K562 (cell line): ENCODE measurements around the gene SLC46A3. TPM values are rescaled to one million over a fixed set of nuclear protein-coding genes. Genes with fewer than 3 reads are reported as not detected.

Source experiments
- ATAC-seq: fragments of 200-7000 bp; cut with Tn5 transposase; 3 replicates; pipeline ENCODE4 v1.9.1; 2020; ENCODE audit warnings: moderate library complexity
- BruUV-seq: library from RNA; stranded (reverse); fragments of 400-500 nt; replicated peaks from 2 replicates; lab custom pipeline; 2021; lab: Mats Ljungman, UMichigan
- CTCF ChIA-PET: fragments of 300-600 bp; formaldehyde crosslinking; extraction: SDS; loops from one replicate; lab custom pipeline; 2021; ENCODE audit warnings: low intra/inter-chr PET ratio; lab: Yijun Ruan, JAX
- POLR2A ChIA-PET: fragments of 300-600, 350-650 bp; sonication (Branson Sonifier 250); formaldehyde crosslinking; extraction: SDS; loops from one replicate; lab custom pipeline; 2021; ENCODE audit warnings: antibody characterized with exemption, inconsistent platforms; lab: Yijun Ruan, JAX
- DNase-seq, 4 experiments: peaks; one replicate each; pipeline versions ENCODE4 v3.0.0 to v3.0.0-alpha.2; 2011 to 2018; ENCODE audit warnings: low spot score in 3 of 4, mixed read lengths in 3 of 4; ENCODE audit errors: extremely low read depth in 1 of 4
- FAIRE-seq: peaks from 2 replicates; lab custom pipeline; 2011; peaks lifted over from hg19 to GRCh38; lab: Jason Lieb, UNC
- H2AFZ ChIP-seq: 2 replicates; pipeline ENCODE4 v1.6.0; 2011; ENCODE audit warnings: low read depth, low read length, control low read depth, inconsistent platforms
- H3K27ac ChIP-seq: fragments of 200-600 bp; 3 replicates; pipeline ENCODE4 v1.8.0; 2011; ENCODE audit warnings: low read depth, mild to moderate bottlenecking, control low read depth, inconsistent platforms, low read length, moderate library complexity, mixed read lengths; ENCODE audit errors: extremely low read depth
- H3K27me3 ChIP-seq, 2 experiments: fragments of 300-600 bp in 1 of 2; 2 replicates in 1 of 2; 3 replicates in 1 of 2; pipeline versions ENCODE4 v1.6.0 to v1.8.0; 2011; ENCODE audit warnings: inconsistent platforms in 2 of 2, low read length in 2 of 2, mild to moderate bottlenecking in 1 of 2, mixed read lengths in 1 of 2, moderate library complexity in 1 of 2; ENCODE audit not compliant: control insufficient read depth in 2 of 2, insufficient read depth in 2 of 2
- H3K36me3 ChIP-seq: fragments of 300-600 bp; 3 replicates; pipeline ENCODE4 v1.8.0; 2011; ENCODE audit warnings: mild to moderate bottlenecking, low read length, inconsistent platforms; ENCODE audit not compliant: control insufficient read depth, insufficient read depth
- H3K4me1 ChIP-seq, 2 experiments: fragments of 200-600 bp in 1 of 2; replicated peaks in 1 of 2; 2 replicates in 1 of 2; 3 replicates in 1 of 2; pipeline versions ENCODE4 v1.5.1 to v1.8.0; 2011; ENCODE audit warnings: inconsistent platforms in 2 of 2, low read length in 2 of 2, mild to moderate bottlenecking in 1 of 2, mixed read lengths in 1 of 2, moderate library complexity in 1 of 2; ENCODE audit not compliant: control insufficient read depth in 2 of 2, insufficient read depth in 2 of 2
- H3K4me2 ChIP-seq: 2 replicates; pipeline ENCODE4 v1.6.1; 2011; ENCODE audit warnings: low read length, control low read depth, inconsistent platforms, mixed read lengths; ENCODE audit not compliant: insufficient read depth
- H3K4me3 ChIP-seq: fragments of 200-600 bp; sonication (generic), shearing (Covaris generic); 2 replicates; pipeline ENCODE4 v1.5.1; 2016; ENCODE audit warnings: control low read depth, inconsistent platforms
- H3K79me2 ChIP-seq: fragments of 200-600 bp; 3 replicates; pipeline ENCODE4 v1.8.0; 2011; ENCODE audit warnings: low read length, inconsistent platforms; ENCODE audit not compliant: control insufficient read depth, insufficient read depth
- H3K9ac ChIP-seq, 2 experiments: 2 replicates each; pipeline versions ENCODE4 v1.6.0 to v1.6.1; 2011; ENCODE audit warnings: low read depth in 2 of 2, low read length in 2 of 2, control low read depth in 1 of 2, inconsistent platforms in 1 of 2, mild to moderate bottlenecking in 1 of 2, mixed read lengths in 1 of 2; ENCODE audit not compliant: insufficient read depth in 1 of 2
- H3K9me1 ChIP-seq: one replicate; pipeline ENCODE4 v1.6.0; 2011; ENCODE audit warnings: inconsistent platforms, mild to moderate bottlenecking, low read length, moderate library complexity; ENCODE audit not compliant: control insufficient read depth, insufficient read depth
- H3K9me3 ChIP-seq: replicated peaks from 2 replicates; pipeline ENCODE4 v1.5.1; 2011; ENCODE audit warnings: low read depth, low read length, inconsistent platforms; ENCODE audit not compliant: control insufficient read depth, insufficient read depth
- H4K20me1 ChIP-seq: replicated peaks from 2 replicates; pipeline ENCODE4 v1.6.1; 2011; ENCODE audit warnings: low read length, inconsistent platforms, mixed read lengths; ENCODE audit not compliant: control insufficient read depth, insufficient read depth
- CEBPG ChIP-seq, 3 experiments: fragments of 200-800 bp in 1 of 3; sonication (Bioruptor generic) in 1 of 3; sonication (generic) in 1 of 3; formaldehyde crosslinking in 1 of 3; IDR thresholded peaks in 2 of 3; conservative IDR thresholded peaks in 1 of 3; 2 replicates each; pipeline versions ENCODE4 v1.6.1 to v1.8.0; 2016 to 2022; ENCODE audit warnings: missing compliant biosample characterization in 2 of 3, missing genetic modification characterization in 2 of 3, mild to moderate bottlenecking in 1 of 3, missing genetic modification reagents in 1 of 3
- HMBOX1 ChIP-seq: sonication (generic); IDR thresholded peaks from 2 replicates; pipeline ENCODE4 v1.6.1; 2016
- MYBL2 ChIP-seq, 2 experiments: fragments of 450-650 bp in 1 of 2; sonication (generic) in 1 of 2; formaldehyde crosslinking in 1 of 2; IDR thresholded peaks; 2 replicates each; pipeline versions ENCODE4 v1.6.1 to v1.8.1; 2017 to 2022; ENCODE audit warnings: borderline replicate concordance in 1 of 2, inconsistent platforms in 1 of 2, low read depth in 1 of 2, mild to moderate bottlenecking in 1 of 2, missing genetic modification reagents in 1 of 2, moderate library complexity in 1 of 2
- PTTG1 ChIP-seq: fragments of 450-650 bp; IDR thresholded peaks from 2 replicates; pipeline ENCODE4 v1.6.1; 2016; ENCODE audit warnings: low read depth, mild to moderate bottlenecking, missing genetic modification characterization, missing compliant biosample characterization
- RAD21 ChIP-seq, 2 experiments: fragments of 250-450 bp in 1 of 2; fragments of 450-650 bp in 1 of 2; sonication (Bioruptor Pico) in 1 of 2; formaldehyde crosslinking in 1 of 2; IDR thresholded peaks in 1 of 2; conservative IDR thresholded peaks in 1 of 2; 2 replicates each; pipeline versions ENCODE4 v1.4.0 to v1.8.0; 2020 to 2022; ENCODE audit warnings: mild to moderate bottlenecking in 2 of 2, moderate library complexity in 1 of 2
- RFX5 ChIP-seq: IDR thresholded peaks from 2 replicates; pipeline ENCODE4 v1.6.1; 2011; ENCODE audit warnings: low read depth, mild to moderate bottlenecking, improper control_type of control experiment, low read length
- SETDB1 ChIP-seq: IDR thresholded peaks from one replicate; pipeline ENCODE4 v1.6.1; 2012; ENCODE audit warnings: low read length, control low read depth, inconsistent platforms
- ZBED1 ChIP-seq: IDR thresholded peaks from 2 replicates; pipeline ENCODE4 v1.6.1; 2014
- ZNF134 ChIP-seq: fragments of 250-450 bp; sonication (Bioruptor Pico); conservative IDR thresholded peaks from 2 replicates; pipeline ENCODE4 v1.4.0; 2020
- ZNF507 ChIP-seq: conservative IDR thresholded peaks from 2 replicates; pipeline ENCODE4 v1.6.1; 2017; ENCODE audit warnings: missing genetic modification characterization, missing compliant biosample characterization
- WGBS: fragments of 100-300 bp; shearing (Covaris generic); methylation state at CpG from one replicate; pipeline ENCODE4 v1.1.6; 2016; ENCODE audit warnings: low coverage, mixed read lengths; ENCODE audit not compliant: insufficient coverage; ENCODE audit errors: missing lambda C conversion rate; 5-methylcytosine and 5-hydroxymethylcytosine counted together
- in situ Hi-C: fragments of 300-500 bp; cut with MboI; formaldehyde crosslinking; loops from 4 replicates; pipeline ENCODE4 v1.15.0; 2018; ENCODE audit warnings: inconsistent platforms, mixed read lengths
- intact Hi-C: fragments of 100-400 bp; cut with micrococcal nuclease; formaldehyde crosslinking; loops from 2 replicates; pipeline ENCODE4 v1.14.2; 2022
- polyA plus RNA-seq, 8 experiments: library from polyadenylated mRNA; depleted of rRNA in 4 of 8; stranded (reverse) in 5 of 8; unstranded in 3 of 8; fragments of >200 nt; fragmentation: Nextera tagmentation in 2 of 8; fragmentation: Illumina TruSeq in 1 of 8; extraction: Ambion mirVana in 2 of 8; extraction: Trizol in 1 of 8; gene quantifications; 2 replicates each; pipeline versions ENCODE4 v1.2.1 to v1.2.3, GENCODE V29; 2011 to 2014; ENCODE audit warnings: inconsistent platforms in 1 of 8, missing spikeins in 1 of 8
- total RNA-seq, 7 experiments: library from RNA; depleted of rRNA in 6 of 7; stranded (reverse); fragments of >200 nt in 6 of 7; fragmentation: Illumina TruSeq in 2 of 7; extraction: Trizol in 2 of 7; gene quantifications; 2 replicates each; pipeline versions ENCODE4 v1.2.1 to v1.2.3, GENCODE V29; 2011 to 2021; ENCODE audit warnings: low replicate concordance in 1 of 7
- TF ChIP-seq, protein P1 (sequence below), 2 experiments: fragments of 200-800 bp in 1 of 2; sonication (Bioruptor generic) in 1 of 2; sonication (generic) in 1 of 2; formaldehyde crosslinking in 1 of 2; IDR thresholded peaks in 1 of 2; conservative IDR thresholded peaks in 1 of 2; 2 replicates each; pipeline versions ENCODE4 v1.5.0 to v1.6.1; 2016 to 2020; ENCODE audit warnings: missing compliant biosample characterization in 1 of 2, missing genetic modification characterization in 1 of 2, missing genetic modification reagents in 1 of 2

SLC46A3 gene
- total and polyA plus RNA-seq, 9 of the 15 experiments (the other 6 are each of a cell fraction or from before 2014, with no cell fraction given) = 0.14 to 1.2 (median 0.51) TPM

- no peaks in the 10 kb centered on the region for H3K27me3 ChIP-seq
- H2AFZ ChIP-seq = no peak overlapping the region
- H3K79me2 ChIP-seq = no peaks in the 10 kb centered on the region
- intact Hi-C loops (no loop called here), in situ Hi-C loops (no loop called here)
- DNase-seq = no peak
- no TSS peak for BruUV-seq
- no peak for ATAC-seq
- no peak overlapping the region for H3K4me3 ChIP-seq
- H3K36me3 ChIP-seq = no peaks in the 10 kb centered on the region
- ChIA-PET POLR2A (no interaction called here), CTCF (no interaction called here)
- H3K4me2 ChIP-seq = no peak overlapping the region
- H3K9me1 ChIP-seq = no peaks in the 10 kb centered on the region
- no peak overlapping the region for H3K27ac ChIP-seq
- H3K9ac ChIP-seq = no peak overlapping the region
- H4K20me1 ChIP-seq = no peaks in the 10 kb centered on the region
- H3K9me3 ChIP-seq = peaks cover 3% of the 10 kb centered on the region
- 46% methylated on average over 3 of the region's 3 CpGs for WGBS
- no peak for FAIRE-seq
- TF ChIP-seq RFX5 = no peak
- TF ChIP-seq SETDB1 = no peak
- no peak for TF ChIP-seq PTTG1
- TF ChIP-seq CEBPG (CRISPR knock-in tag; IDR thresholded peaks at IDR 0.05) = no peak
- TF ChIP-seq CEBPG (tag; conservative IDR thresholded peaks at IDR 0.05 in 1 of 2, IDR thresholded peaks at IDR 0.05 in 1 of 2) = no peak
- no peak for TF ChIP-seq RAD21 (CRISPR knock-in tag; conservative IDR thresholded peaks at IDR 0.05 in 1 of 2, IDR thresholded peaks at IDR 0.05 in 1 of 2)
- no peak for TF ChIP-seq MYBL2 (IDR thresholded peaks at IDR 0.05; ENCODE audit: low read depth)
- TF ChIP-seq MYBL2 (CRISPR knock-in tag; IDR thresholded peaks at IDR 0.05; ENCODE audit: borderline replicate concordance) = no peak
- TF ChIP-seq ZNF507 (tag) = no peak
- no peak for TF ChIP-seq HMBOX1
- no peak for TF ChIP-seq ZNF134 (CRISPR knock-in tag)
- no peak for TF ChIP-seq ZBED1
- TF ChIP-seq, protein P1, sequence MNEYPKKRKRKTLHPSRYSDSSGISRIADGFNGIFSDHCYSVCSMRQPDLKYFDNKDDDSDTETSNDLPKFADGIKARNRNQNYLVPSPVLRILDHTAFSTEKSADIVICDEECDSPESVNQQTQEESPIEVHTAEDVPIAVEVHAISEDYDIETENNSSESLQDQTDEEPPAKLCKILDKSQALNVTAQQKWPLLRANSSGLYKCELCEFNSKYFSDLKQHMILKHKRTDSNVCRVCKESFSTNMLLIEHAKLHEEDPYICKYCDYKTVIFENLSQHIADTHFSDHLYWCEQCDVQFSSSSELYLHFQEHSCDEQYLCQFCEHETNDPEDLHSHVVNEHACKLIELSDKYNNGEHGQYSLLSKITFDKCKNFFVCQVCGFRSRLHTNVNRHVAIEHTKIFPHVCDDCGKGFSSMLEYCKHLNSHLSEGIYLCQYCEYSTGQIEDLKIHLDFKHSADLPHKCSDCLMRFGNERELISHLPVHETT (CRISPR knock-in tag; conservative IDR thresholded peaks at IDR 0.05 in 1 of 2, IDR thresholded peaks at IDR 0.05 in 1 of 2) = no peak
- peaks cover 0 to 5% of the 10 kb centered on the region in 2 experiments; a peak in 2 of 5 replicates for H3K4me1 ChIP-seq
Measured at GRCh38 chr13:28753946-28754345, 35.2 kb upstream of the SLC46A3 start.
